ENCODE measurements around the gene ABCC8.

ABCC8 gene

DNA sequence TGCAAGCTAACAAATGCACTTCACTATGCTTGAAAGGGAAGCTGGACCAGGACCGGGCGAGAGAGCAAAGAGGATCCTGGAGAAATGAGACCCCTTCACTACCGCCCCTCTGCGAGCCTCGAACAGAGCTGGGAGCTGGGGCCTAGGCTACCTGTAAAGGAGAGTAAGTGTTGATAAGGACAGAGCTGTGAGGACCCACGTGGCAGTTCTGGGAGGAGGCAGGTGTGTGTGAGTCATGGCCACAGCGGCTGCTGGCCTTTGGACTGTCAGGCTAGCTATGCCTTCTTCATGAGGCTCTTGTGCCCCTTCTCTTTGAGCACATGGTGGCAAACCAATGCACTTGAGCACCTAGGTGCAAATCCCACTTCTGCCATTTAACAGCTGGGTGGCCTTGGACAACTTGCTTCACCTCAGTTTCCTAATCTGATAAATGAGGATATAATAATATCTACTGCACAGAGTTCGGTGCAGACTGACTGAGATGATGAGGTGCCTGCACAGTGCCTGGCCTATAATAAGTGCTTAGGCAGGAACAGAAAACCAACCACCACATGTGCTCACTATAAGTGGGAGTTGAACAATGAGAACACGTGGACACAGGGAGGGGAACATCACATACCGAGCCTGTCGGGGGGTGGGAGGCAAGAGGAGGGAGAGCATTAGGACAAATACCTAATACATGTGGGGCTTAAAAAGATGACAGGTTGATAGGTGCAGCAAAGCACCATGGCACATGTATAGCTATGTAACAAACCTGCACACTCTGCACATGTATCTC lies 52.9 kb downstream of the ABCC8 start:
- DNase-seq = no peak

DNA sequence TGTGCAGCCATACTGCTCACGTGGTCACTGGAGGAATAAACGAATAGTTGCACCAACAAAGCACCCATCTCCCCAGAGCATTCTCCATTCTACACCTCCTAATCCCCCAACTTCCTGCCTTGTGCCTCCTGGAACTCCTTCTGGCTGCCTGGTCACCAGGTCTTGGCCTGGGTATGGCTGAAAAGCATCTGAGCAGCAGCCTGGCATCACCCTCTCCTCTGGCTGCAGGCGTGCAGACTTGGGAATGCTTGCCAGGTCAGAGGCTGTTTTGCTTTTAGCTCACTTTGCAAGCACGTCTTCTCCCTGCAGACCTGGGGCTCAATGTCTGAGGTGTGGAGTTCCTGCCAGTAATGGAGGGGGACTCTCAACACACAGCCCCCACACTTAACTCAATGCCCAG lies 54.9 kb downstream of the ABCC8 start:
- DNase-seq = no peak

DNA sequence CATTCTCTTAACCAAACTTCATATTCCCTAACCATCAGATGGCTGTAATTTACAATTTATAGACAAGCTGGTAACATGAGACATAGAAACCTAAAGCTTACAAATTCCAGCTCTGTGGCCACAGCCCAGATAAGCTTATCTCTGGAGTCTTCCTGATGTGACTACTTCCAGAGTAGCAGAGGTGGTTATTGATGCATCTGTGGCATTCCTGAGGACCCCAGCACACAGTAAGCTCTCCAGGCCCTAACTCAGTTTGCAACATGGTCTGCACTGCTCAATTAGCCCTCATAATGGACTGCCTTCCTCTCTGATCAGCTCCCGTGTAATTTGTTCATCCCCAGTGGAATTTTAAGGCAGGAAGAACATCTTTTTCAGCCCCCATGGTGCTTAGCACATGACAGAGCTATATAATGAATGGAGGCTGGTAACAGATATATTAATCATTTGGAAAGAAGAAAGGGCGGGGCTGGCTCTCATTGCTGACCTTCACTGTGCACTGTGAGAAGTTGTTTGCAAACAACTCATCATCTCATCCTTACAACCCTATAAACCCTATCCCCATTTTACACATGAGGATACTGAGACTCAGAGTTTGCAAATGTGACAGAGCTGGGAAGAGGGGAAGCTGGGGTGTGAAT lies 58.1 kb downstream of the ABCC8 start:
- DNase-seq = no peak

DNA sequence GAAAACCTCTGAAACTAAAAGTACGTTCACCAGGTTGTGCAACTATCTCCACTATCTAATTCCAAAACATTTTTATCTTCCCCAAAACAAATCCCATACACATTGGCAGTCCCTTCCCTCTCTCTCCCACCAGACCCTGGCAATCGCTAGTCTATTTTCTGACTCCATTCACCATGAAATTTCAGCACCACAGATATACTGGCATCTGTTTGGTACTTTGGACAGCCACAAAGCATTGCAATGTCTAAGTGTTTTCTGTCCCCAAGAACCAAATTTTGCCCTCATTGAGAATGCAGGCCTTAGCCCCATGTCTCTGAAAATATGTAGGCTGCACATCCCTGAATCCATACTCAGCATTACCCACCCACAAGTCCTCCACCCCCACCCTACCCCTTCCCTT lies 60.2 kb downstream of the ABCC8 start:
- no peak for DNase-seq

GRCh38 chr11:17415523-17416104 lies 61.0 kb downstream of the ABCC8 start:
- DNase-seq = no peak

DNA sequence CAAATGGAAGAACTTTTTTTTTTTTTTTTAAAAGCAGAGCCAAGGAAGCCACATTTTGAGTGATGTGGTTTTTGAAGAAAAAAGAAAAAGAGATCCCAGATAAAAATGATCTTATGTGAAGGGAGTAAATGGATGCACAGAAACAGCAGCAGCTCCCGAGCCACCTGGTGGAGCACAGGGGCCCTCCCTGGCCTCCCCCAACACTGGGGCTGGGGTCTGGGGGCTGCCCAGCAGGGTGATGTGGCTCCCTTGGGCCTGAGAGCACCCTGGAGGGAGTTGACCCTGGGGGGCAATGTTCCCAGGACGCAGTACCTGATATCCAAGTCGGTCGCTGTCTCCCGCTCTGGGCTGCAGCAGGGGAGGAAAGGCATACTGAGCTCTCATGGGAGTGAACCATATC lies 61.7 kb downstream of the ABCC8 start:
- DNase-seq = no peak

- no peak for DNase-seq
These were observed 62.3 kb downstream of the ABCC8 start for GRCh38 chr11:17414317-17414737.

DNA sequence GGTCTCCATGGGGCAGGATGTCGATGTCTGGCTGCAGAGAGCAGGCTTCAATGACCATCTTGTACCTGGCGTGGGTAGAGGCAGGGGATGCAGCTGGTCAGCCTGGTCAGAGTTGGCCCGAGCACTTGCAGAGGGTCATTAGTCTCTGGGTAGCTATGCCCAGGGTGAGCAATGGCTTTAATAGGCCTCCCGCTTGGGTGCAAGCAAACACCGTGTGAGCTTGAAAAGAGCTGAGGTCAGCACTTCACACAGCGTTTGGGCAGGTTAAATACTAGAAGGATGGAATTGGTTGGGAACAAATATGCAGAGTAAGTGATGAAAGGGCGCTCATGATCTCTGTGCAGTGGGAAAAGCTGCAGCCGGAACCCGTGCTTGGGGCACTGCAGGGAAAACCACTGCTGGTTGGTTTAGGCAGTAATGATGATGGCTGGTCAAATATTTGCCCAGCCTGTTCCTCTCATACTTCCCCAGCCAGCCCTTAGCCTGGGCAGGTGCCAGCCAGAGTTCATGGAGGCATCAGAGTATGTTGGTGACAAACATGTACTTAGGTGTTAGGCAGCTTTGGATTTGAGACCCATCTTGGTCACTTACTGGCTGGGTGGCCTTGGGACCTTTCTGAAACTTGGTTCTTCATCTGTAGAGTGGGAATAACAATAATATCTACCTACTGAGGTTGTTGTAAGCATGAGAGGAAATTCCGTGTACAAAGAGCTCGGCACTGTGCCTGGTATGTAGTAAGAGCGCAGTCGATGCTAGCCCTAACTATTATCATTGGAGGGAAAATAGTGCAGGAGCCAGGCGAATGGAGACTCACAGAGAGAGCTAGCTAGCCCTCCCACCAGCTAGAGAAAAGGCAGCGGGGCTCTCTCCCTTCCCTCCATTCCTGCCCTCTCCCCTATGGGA lies 63.0 kb downstream of the ABCC8 start:
- no peak for DNase-seq

- no peak for DNase-seq
These were observed 64.0 kb downstream of the ABCC8 start for GRCh38 chr11:17412488-17413180.

GRCh38 chr11:17411418-17411817 lies 65.2 kb downstream of the ABCC8 start:
- DNase-seq = no peak

GRCh38 chr11:17410606-17411379 lies 65.9 kb downstream of the ABCC8 start:
- no peak for DNase-seq

- no peak for DNase-seq
These were observed 68.0 kb downstream of the ABCC8 start for GRCh38 chr11:17408641-17409040.

- no peak for DNase-seq
These were observed 68.6 kb downstream of the ABCC8 start for GRCh38 chr11:17408026-17408425.

- DNase-seq = no peak
These were observed 69.1 kb downstream of the ABCC8 start for GRCh38 chr11:17407575-17407974.

DNA sequence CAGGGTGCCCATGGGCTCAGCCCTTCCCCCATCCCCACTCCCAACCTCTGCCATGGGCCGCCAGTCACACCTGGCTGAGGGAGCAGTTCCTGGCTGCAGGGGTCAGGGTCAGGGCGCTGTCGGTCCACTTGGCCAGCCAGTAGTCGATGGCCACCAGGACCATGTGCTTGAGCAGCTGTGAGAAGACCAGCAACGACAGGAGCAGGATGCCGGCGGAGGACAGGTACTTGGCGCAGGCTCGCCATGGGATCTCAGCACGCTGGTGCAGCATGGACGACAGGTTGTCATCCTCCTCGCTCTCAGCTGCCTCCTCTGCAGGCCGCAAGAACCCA lies 69.9 kb downstream of the ABCC8 start:
- DNase-seq = no peak

GRCh38 chr11:17406082-17406817 lies 70.4 kb downstream of the ABCC8 start:
- no peak for DNase-seq

GRCh38 chr11:17405232-17406005 lies 71.2 kb downstream of the ABCC8 start:
- DNase-seq = no peak

- DNase-seq = no peak
These were observed 72.5 kb downstream of the ABCC8 start for GRCh38 chr11:17403980-17404759.

DNA sequence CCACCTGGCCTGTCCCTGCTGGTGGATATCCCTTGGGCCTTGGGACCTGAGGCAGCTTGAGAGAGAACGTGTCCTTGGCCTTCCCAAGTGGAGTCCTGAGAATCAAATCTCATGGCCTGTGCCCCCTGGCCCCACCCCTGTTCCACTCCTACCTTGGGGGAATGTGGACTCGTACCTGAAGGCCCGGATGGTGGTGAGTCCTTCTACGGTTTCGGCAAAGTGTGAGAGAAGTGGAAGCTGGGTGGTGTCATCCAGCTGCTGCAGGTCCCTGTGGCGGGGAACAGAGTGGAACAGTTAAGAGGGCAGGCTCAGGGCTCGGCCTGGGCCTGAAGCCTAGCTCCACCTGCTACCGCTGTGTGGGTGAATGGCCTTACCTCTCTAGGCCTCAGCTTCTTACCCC lies 74.2 kb downstream of the ABCC8 start:
- DNase-seq = no peak

DNA sequence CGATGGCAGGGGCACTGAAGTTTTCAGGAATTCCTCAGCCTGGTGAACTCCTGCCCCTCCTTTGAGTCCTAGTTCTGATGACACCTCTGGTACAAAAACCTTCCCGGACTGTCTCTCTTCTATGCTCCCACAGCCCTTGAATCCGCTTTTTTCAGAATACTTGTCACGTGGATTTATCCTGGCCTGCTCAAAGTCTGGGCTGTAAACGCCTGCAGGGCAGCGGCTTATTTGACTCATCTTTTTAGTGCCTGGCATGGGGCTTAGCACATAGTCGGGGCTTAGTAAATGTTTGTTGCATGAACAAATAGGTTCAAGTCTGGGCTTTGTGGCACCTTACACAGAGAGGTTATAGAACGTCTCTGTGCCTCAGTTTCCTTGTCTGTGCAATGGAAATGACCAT lies 74.8 kb downstream of the ABCC8 start:
- DNase-seq = no peak
